HepG2 (cell line): ENCODE measurements around the gene GDF7. TPM values are rescaled to one million over a fixed set of nuclear protein-coding genes. Genes with fewer than 3 reads are reported as not detected.
A peak's percentile ranks its signal among the peaks of the same experiment; 100 is the strongest.

Source experiments
- BORCS8-MEF2B ChIP-seq: sonication (generic); formaldehyde crosslinking; IDR thresholded peaks from 2 replicates; pipeline ENCODE4 v1.8.0; 2022; ENCODE audit warnings: mild to moderate bottlenecking, missing genetic modification reagents
- BRD4 ChIP-seq: sonication (generic); formaldehyde crosslinking; IDR thresholded peaks from 2 replicates; pipeline ENCODE4 v1.4.0; 2020; ENCODE audit warnings: missing genetic modification reagents
- FIP1L1 ChIP-seq: fragments of 200-400 bp; formaldehyde crosslinking; IDR thresholded peaks from 2 replicates; pipeline ENCODE4 v1.6.1; 2018; ENCODE audit warnings: low read depth, mild to moderate bottlenecking, low read length, moderate library complexity, borderline replicate concordance; ENCODE audit not compliant: insufficient read depth
- HDAC6 ChIP-seq: fragments of 200-600 bp; sonication (generic); IDR thresholded peaks from 2 replicates; pipeline ENCODE4 v1.7.0; 2017; ENCODE audit warnings: mild to moderate bottlenecking, antibody characterized with exemption, low read length, low read depth
- KAT8 ChIP-seq: IDR thresholded peaks from 2 replicates; pipeline ENCODE4 v1.6.1; 2016; ENCODE audit warnings: missing genetic modification reagents, missing compliant biosample characterization
- KIAA2018 ChIP-seq: sonication (generic); formaldehyde crosslinking; IDR thresholded peaks from 2 replicates; pipeline ENCODE4 v1.5.0; 2020; ENCODE audit warnings: mild to moderate bottlenecking, missing genetic modification reagents, borderline replicate concordance
- MIER2 ChIP-seq: IDR thresholded peaks from 2 replicates; pipeline ENCODE4 v1.6.1; 2016; ENCODE audit warnings: missing biosample characterization, missing genetic modification reagents
- MTF1 ChIP-seq: sonication (generic); formaldehyde crosslinking; IDR thresholded peaks from 2 replicates; pipeline ENCODE4 v1.5.0; 2020; ENCODE audit warnings: missing genetic modification reagents
- MTF2 ChIP-seq: sonication (generic); formaldehyde crosslinking; IDR thresholded peaks from 2 replicates; pipeline ENCODE4 v1.5.0; 2020; ENCODE audit warnings: missing genetic modification reagents, borderline replicate concordance
- NCOA5 ChIP-seq: sonication (generic); formaldehyde crosslinking; IDR thresholded peaks from 2 replicates; pipeline ENCODE4 v1.4.0; 2020; ENCODE audit warnings: missing genetic modification reagents
- NPAS2 ChIP-seq: sonication (generic); formaldehyde crosslinking; IDR thresholded peaks from 2 replicates; pipeline ENCODE4 v1.8.0; 2022; ENCODE audit warnings: mild to moderate bottlenecking, missing genetic modification reagents, borderline replicate concordance
- STAG1 ChIP-seq: sonication (generic); formaldehyde crosslinking; IDR thresholded peaks from 2 replicates; pipeline ENCODE4 v1.4.0; 2020; ENCODE audit warnings: missing genetic modification reagents
- SYNCRIP ChIP-seq: fragments of 200-400 bp; formaldehyde crosslinking; IDR thresholded peaks from 2 replicates; pipeline ENCODE4 v1.6.1; 2018; ENCODE audit warnings: mild to moderate bottlenecking, low read depth, low read length; ENCODE audit not compliant: insufficient read depth
- TBX2 ChIP-seq: sonication (generic); formaldehyde crosslinking; IDR thresholded peaks from 2 replicates; pipeline ENCODE4 v1.5.0; 2020; ENCODE audit warnings: missing genetic modification reagents, mild to moderate bottlenecking, borderline replicate concordance
- ZMAT3 ChIP-seq: sonication (generic); formaldehyde crosslinking; conservative IDR thresholded peaks from 2 replicates; pipeline ENCODE4 v1.7.0; 2021; ENCODE audit warnings: missing genetic modification reagents
- ZNF260 ChIP-seq: sonication (generic); formaldehyde crosslinking; IDR thresholded peaks from 2 replicates; pipeline ENCODE4 v1.4.0; 2020; ENCODE audit warnings: missing genetic modification reagents, low read depth, mild to moderate bottlenecking, borderline replicate concordance
- ZNF512 ChIP-seq: sonication (generic); formaldehyde crosslinking; IDR thresholded peaks from 2 replicates; pipeline ENCODE4 v1.4.0; 2020; ENCODE audit warnings: mild to moderate bottlenecking, missing genetic modification reagents
- ZNF605 ChIP-seq: sonication (generic); formaldehyde crosslinking; IDR thresholded peaks from 2 replicates; pipeline ENCODE4 v1.8.0; 2022; ENCODE audit warnings: mild to moderate bottlenecking, missing genetic modification reagents
- ZNF83 ChIP-seq: sonication (generic); formaldehyde crosslinking; IDR thresholded peaks from 2 replicates; pipeline ENCODE4 v1.4.0; 2020; ENCODE audit warnings: missing genetic modification reagents, mild to moderate bottlenecking, borderline replicate concordance
- ZSCAN12 ChIP-seq: sonication (generic); formaldehyde crosslinking; IDR thresholded peaks from 2 replicates; pipeline ENCODE4 v1.9.0; 2021; ENCODE audit warnings: mild to moderate bottlenecking, missing genetic modification reagents
- ZSCAN9 ChIP-seq: IDR thresholded peaks from 2 replicates; pipeline ENCODE4 v1.6.1; 2016; ENCODE audit warnings: borderline replicate concordance
- polyA plus RNA-seq, 8 experiments: library from polyadenylated mRNA; depleted of rRNA in 3 of 8; stranded (reverse) in 7 of 8; unstranded in 1 of 8; fragments of >200 nt; fragmentation: Illumina TruSeq in 4 of 8; extraction: Trizol in 4 of 8; gene quantifications; 2 replicates each; pipeline versions ENCODE4 v1.2.1 to v1.2.3, GENCODE V29; 2011 to 2016; ENCODE audit warnings: low read depth in 4 of 8, missing spikeins in 1 of 8, mixed read lengths in 1 of 8; ENCODE audit not compliant: insufficient read depth in 1 of 8
- total RNA-seq, 5 experiments: library from RNA; depleted of rRNA; stranded (reverse); fragments of >200 nt; fragmentation: Illumina TruSeq; extraction: Trizol; gene quantifications; 2 replicates each; pipeline ENCODE4 v1.2.3, GENCODE V29; 2016; ENCODE audit warnings: low read depth in 1 of 5

The GDF7 gene
- total and polyA plus RNA-seq, 2 of the 13 experiments (the other 11 are each of a cell fraction or from before 2014, with no cell fraction given) = 1.6 to 15.0 TPM

GRCh38 chr2:20666304-20667150 is at the start of gene GDF7 (continued):
- TF ChIP-seq TBX2 (CRISPR knock-in tag) (0 out of 2 replicates have a peak, but pooled peaks have one; percentile 28), KIAA2018 (CRISPR knock-in tag) (no peak), MTF1 (CRISPR knock-in tag) (no peak), BRD4 (CRISPR knock-in tag) (0 out of 2 replicates have a peak, but pooled peaks have one; percentile 27), NCOA5 (CRISPR knock-in tag) (no peak), FIP1L1 (no peak), ZMAT3 (CRISPR knock-in tag) (no peak), BORCS8-MEF2B (CRISPR knock-in tag) (no peak), ZSCAN12 (no peak), ZNF512 (CRISPR knock-in tag) (no peak), ZNF260 (CRISPR knock-in tag) (no peak), NPAS2 (CRISPR knock-in tag) (no peak), MIER2 (CRISPR knock-in tag) (no peak), STAG1 (CRISPR knock-in tag) (no peak), MTF2 (CRISPR knock-in tag) (no peak; the same call in 1 of the 2 replicates), ZNF605 (CRISPR knock-in tag) (no peak), ZSCAN9 (CRISPR knock-in tag) (no peak), KAT8 (CRISPR knock-in tag) (peak; percentile 25; the same call in 1 of the 2 replicates), HDAC6 (0 out of 2 replicates have a peak, but pooled peaks have one; percentile 31), SYNCRIP (no peak), ZNF83 (CRISPR knock-in tag) (no peak)
